Prostate gland (tissue), 2 donors: Measurements from ENCODE around the gene ANXA2. TPM values are rescaled to one million over a fixed set of nuclear protein-coding genes. Genes with fewer than 3 reads are reported as not detected.

Experiments used
- DNase-seq: peaks from one replicate; pipeline ENCODE4 v3.0.0-alpha.2; 2019; ENCODE audit warnings: low spot score
- H3K27ac ChIP-seq, 2 donors: fragments of 200-600 bp; sonication (generic); 2 replicates each; pipeline ENCODE4 v1.5.1; 2017 to 2019
- H3K27me3 ChIP-seq: fragments of 200-600 bp; sonication (generic); replicated peaks from 2 replicates; pipeline ENCODE4 v1.5.1; 2019; ENCODE audit not compliant: insufficient read depth
- H3K36me3 ChIP-seq, 2 donors: fragments of 200-600 bp; sonication (generic); 1 replicate in 1 of 2; 2 replicates in 1 of 2; pipeline versions ENCODE4 v1.5.1 to v1.8.1; 2017 to 2019
- H3K4me1 ChIP-seq: fragments of 200-600 bp; sonication (generic); replicated peaks from 2 replicates; pipeline ENCODE4 v1.5.1; 2019
- H3K4me3 ChIP-seq, 2 donors: fragments of 200-600 bp; sonication (generic); 2 replicates each; pipeline ENCODE4 v1.5.1; 2017 to 2019
- H3K9me3 ChIP-seq: fragments of 200-600 bp; sonication (generic); 2 replicates; pipeline ENCODE4 v1.5.1; 2017
- POLR2A ChIP-seq: fragments of 450-650 bp; IDR thresholded peaks from one replicate; pipeline ENCODE4 v1.6.1; 2016; ENCODE audit warnings: antibody characterized with exemption, mild to moderate bottlenecking
- POLR2AphosphoS5 ChIP-seq: sonication (generic); formaldehyde crosslinking; IDR thresholded peaks from one replicate; pipeline ENCODE4 v1.6.1; 2017; ENCODE audit warnings: antibody characterized with exemption
- WGBS: methylation state at CpG from one replicate; pipeline ENCODE4 v1.1.5; 2018; 5-methylcytosine and 5-hydroxymethylcytosine counted together
- intact Hi-C: fragments of 100-400 bp; cut with DNase I; formaldehyde crosslinking; loops from one replicate; pipeline ENCODE4 v1.14.2; 2022
- total RNA-seq, 2 donors: library from RNA; depleted of rRNA; stranded (reverse); fragments of >200 nt; gene quantifications; one replicate each; pipeline ENCODE4 v1.1.0, GENCODE V29; 2016
- TF ChIP-seq, protein P1 (sequence below), 4 experiments: fragments of 200-600 bp in 2 of 4; fragments of 450-650 bp in 2 of 4; sonication (generic) in 2 of 4; IDR thresholded peaks; 1 replicate in 3 of 4; 2 replicates in 1 of 4; pipeline ENCODE4 v1.5.1; 2016 to 2019; ENCODE audit warnings: antibody characterized with exemption in 4 of 4, mild to moderate bottlenecking in 2 of 4, moderate library complexity in 2 of 4

ANXA2 gene
- total RNA-seq, 2 donors from 2014 or later: 404 to 595 TPM

DNA sequence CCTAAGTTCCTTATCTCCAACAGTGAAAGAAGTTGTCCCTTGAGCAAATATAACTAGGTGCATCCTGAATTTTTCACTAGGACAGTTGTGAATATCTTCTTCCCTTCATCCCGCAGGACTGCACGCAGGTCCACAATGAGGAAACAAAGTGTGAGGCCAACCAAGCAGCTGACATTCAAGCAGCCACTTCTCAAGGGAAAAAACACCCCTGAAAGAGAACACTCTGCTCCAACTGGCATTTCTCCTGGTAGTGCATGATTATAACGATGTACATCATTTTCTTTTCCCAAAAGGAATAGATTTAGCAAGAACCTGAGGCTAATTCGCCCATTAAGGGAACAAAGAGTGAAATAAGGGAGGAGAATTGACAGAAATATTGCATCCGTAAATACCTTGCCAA, 74.5 kb downstream of the ANXA2 start:
- WGBS: 32% methylated on average over 5 of the region's 5 CpGs

DNA sequence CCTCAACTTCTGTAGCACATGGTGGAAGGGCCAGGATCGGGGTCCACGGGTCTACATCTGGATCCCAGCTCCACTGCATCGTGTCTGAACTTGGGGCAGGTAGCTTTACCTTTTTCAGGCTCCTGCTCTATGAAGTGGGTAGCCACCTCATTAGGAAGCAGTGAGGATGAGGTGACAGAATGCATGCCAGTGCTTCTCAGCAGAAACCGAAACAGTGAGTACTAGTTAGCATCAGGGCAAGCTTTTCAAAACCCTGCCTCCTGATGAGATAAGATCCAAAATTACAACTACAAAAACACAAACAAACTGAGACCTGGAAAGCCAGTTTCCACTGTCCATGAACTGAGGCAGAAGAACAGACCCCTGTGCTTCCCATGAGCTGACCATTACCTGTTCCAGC, 77.4 kb downstream of the ANXA2 start:
- no peaks in the 10 kb centered on the region for H3K36me3 ChIP-seq
- DNase-seq: no peak
- 91% methylated on average over 4 of the region's 4 CpGs for WGBS
- TF ChIP-seq, protein P1, sequence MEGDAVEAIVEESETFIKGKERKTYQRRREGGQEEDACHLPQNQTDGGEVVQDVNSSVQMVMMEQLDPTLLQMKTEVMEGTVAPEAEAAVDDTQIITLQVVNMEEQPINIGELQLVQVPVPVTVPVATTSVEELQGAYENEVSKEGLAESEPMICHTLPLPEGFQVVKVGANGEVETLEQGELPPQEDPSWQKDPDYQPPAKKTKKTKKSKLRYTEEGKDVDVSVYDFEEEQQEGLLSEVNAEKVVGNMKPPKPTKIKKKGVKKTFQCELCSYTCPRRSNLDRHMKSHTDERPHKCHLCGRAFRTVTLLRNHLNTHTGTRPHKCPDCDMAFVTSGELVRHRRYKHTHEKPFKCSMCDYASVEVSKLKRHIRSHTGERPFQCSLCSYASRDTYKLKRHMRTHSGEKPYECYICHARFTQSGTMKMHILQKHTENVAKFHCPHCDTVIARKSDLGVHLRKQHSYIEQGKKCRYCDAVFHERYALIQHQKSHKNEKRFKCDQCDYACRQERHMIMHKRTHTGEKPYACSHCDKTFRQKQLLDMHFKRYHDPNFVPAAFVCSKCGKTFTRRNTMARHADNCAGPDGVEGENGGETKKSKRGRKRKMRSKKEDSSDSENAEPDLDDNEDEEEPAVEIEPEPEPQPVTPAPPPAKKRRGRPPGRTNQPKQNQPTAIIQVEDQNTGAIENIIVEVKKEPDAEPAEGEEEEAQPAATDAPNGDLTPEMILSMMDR (IDR thresholded peaks at IDR 0.05): no peak
- TF ChIP-seq POLR2AphosphoS5 (no peak), POLR2A (no peak)
- peaks cover 2% of the 10 kb centered on the region for H3K27me3 ChIP-seq
- intact Hi-C loops: no loop called here
- no peak overlapping the region for H3K27ac ChIP-seq
- H3K4me3 ChIP-seq: no peak overlapping the region
- no peaks in the 10 kb centered on the region for H3K9me3 ChIP-seq
- H3K4me1 ChIP-seq: no peaks in the 10 kb centered on the region

More for the DNA sequence above, 74.5 kb downstream of the ANXA2 start:
- intact Hi-C loops: no loop called here
- H3K9me3 ChIP-seq: no peaks in the 10 kb centered on the region
- DNase-seq: no peak
- H3K27ac ChIP-seq: no peak overlapping the region
- TF ChIP-seq, protein P1 (IDR thresholded peaks at IDR 0.05): no peak
- no peak for TF ChIP-seq POLR2A
- no peak for TF ChIP-seq POLR2AphosphoS5
- no peaks in the 10 kb centered on the region for H3K36me3 ChIP-seq
- H3K27me3 ChIP-seq: peaks cover 2% of the 10 kb centered on the region
- H3K4me3 ChIP-seq: no peak overlapping the region
- H3K4me1 ChIP-seq: no peaks in the 10 kb centered on the region

DNA sequence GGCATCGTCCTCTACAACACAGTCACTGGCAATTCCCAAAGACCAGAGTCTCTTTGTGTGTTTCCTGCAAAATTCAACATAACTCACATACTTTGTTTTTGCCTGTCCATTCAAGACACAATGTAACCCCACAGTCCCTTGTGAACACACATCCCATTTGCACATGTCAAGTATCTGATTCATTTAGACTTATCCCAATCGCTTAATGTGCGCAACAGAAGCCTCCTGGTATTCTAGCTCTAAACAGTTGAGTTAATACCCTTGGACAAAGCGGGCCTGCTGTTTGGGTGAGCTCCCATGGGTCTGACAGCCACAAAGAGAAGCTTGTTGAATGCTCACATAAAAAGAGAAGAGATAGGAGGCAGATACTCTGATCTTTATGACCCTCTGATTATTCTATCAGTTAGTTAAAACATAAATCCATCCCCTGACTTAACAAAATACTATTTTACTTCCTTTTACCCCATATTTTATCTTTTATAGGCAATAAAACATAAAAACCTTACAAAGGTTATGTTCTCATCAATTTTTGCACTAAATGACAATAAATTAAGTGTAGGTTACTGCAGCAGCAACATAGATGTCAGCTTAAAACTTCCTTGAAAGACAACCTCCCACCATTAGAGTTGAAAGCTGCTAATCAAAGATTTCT, 79.4 kb downstream of the ANXA2 start:
- TF ChIP-seq, protein P1 (IDR thresholded peaks at IDR 0.05): no peak
- no peak for TF ChIP-seq POLR2AphosphoS5
- no peak for TF ChIP-seq POLR2A
- intact Hi-C loops: no loop called here
- no peaks in the 10 kb centered on the region for H3K27me3 ChIP-seq
- WGBS: 91% methylated on average over 4 of the region's 4 CpGs
- no peak overlapping the region for H3K4me3 ChIP-seq
- no peaks in the 10 kb centered on the region for H3K36me3 ChIP-seq
- no peak for DNase-seq
- H3K4me1 ChIP-seq: no peaks in the 10 kb centered on the region
- H3K9me3 ChIP-seq: no peaks in the 10 kb centered on the region
- H3K27ac ChIP-seq: no peak overlapping the region

GRCh38 chr15:60316961-60317360, 80.8 kb downstream of the ANXA2 start:
- Histone ChIP-seq H3K27ac (no peak overlapping the region), H3K36me3 (no peaks in the 10 kb centered on the region), H3K27me3 (no peaks in the 10 kb centered on the region), H3K4me3 (no peak overlapping the region), H3K4me1 (no peaks in the 10 kb centered on the region), H3K9me3 (no peaks in the 10 kb centered on the region)
- no peak for TF ChIP-seq POLR2AphosphoS5
- TF ChIP-seq, protein P1 (IDR thresholded peaks at IDR 0.05): no peak
- TF ChIP-seq POLR2A: no peak
- no peak for DNase-seq
- intact Hi-C loops: no loop called here
- 65% methylated on average over 4 of the region's 4 CpGs for WGBS

DNA sequence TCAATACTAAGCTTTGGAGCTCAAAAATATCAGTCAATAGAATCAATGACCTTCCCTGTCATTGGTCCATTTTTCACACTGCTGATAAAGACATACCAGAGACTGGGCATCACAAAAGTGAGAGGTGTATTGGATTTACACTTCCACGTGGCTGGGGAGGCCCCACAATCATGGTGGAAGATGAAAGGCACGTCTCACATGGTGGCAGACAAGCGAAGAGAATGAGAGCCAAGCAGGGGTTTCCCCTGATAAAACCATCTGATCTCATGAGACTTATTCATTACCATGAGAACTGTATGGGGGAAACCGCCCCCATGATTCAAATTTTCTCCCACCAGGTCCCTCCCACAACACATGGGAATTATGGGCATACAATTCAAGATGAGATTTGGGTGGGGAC, 81.9 kb downstream of the ANXA2 start:
- intact Hi-C loops: no loop called here

More for the DNA sequence above, 81.9 kb downstream of the ANXA2 start:
- H3K4me1 ChIP-seq: no peaks in the 10 kb centered on the region
- H3K9me3 ChIP-seq: no peaks in the 10 kb centered on the region
- H3K4me3 ChIP-seq: no peak overlapping the region
- DNase-seq: no peak
- no peak overlapping the region for H3K27ac ChIP-seq
- no peaks in the 10 kb centered on the region for H3K27me3 ChIP-seq
- 71% methylated on average over 4 of the region's 4 CpGs for WGBS
- no peaks in the 10 kb centered on the region for H3K36me3 ChIP-seq
- TF ChIP-seq POLR2AphosphoS5 (no peak), POLR2A (no peak)
- TF ChIP-seq, protein P1 (IDR thresholded peaks at IDR 0.05): no peak
